GM12878 (cell line): ENCODE measurements around the gene RECQL5. TPM values are rescaled to one million over a fixed set of nuclear protein-coding genes. Genes with fewer than 3 reads are reported as not detected.

Source experiments
- ATAC-seq: fragments of 200-7000 bp; cut with Tn5 transposase; 3 replicates; pipeline ENCODE4 v1.9.1; 2020; ENCODE audit warnings: mild to moderate bottlenecking, moderate library complexity
- BruUV-seq: library from RNA; stranded (reverse); fragments of 400-500 nt; replicated peaks from 2 replicates; lab custom pipeline; 2021; lab: Mats Ljungman, UMichigan
- CTCF ChIA-PET: fragments of 300-600 bp; sonication (Branson Sonifier 250); formaldehyde crosslinking; extraction: SDS; loops from one replicate; lab custom pipeline; 2021; ENCODE audit warnings: inconsistent platforms; lab: Yijun Ruan, JAX
- POLR2A ChIA-PET: fragments of 350-600 bp; formaldehyde crosslinking; extraction: SDS; loops from one replicate; lab custom pipeline; 2021; ENCODE audit warnings: inconsistent platforms; lab: Charles Lee
- RAD21 ChIA-PET: fragments of 300-600 bp; sonication (Branson Sonifier 250); formaldehyde crosslinking; loops from one replicate; lab custom pipeline; 2023; ENCODE audit warnings: antibody characterized with exemption; ENCODE audit not compliant: unreplicated experiment; lab: Charles Lee
- SMC1A ChIA-PET: fragments of 300-600 bp; sonication (Branson Sonifier 250); formaldehyde crosslinking; loops from one replicate; lab custom pipeline; 2023; ENCODE audit not compliant: unreplicated experiment, uncharacterized antibody; lab: Charles Lee
- DNase-seq: peaks from one replicate; pipeline ENCODE4 v3.0.0-alpha.2; 2011; ENCODE audit warnings: low read depth, low spot score
- FAIRE-seq: peaks from 3 replicates; lab custom pipeline; 2011; peaks lifted over from hg19 to GRCh38; lab: Jason Lieb, UNC
- H2AFZ ChIP-seq: 2 replicates; pipeline ENCODE4 v1.6.0; 2011; ENCODE audit warnings: low read depth, low read length, control low read depth; ENCODE audit not compliant: control insufficient read depth
- H3K27ac ChIP-seq: 2 replicates; pipeline ENCODE4 v1.5.1; 2011; ENCODE audit warnings: control low read depth; ENCODE audit not compliant: control insufficient read depth, insufficient read depth
- H3K27me3 ChIP-seq, 2 experiments: replicated peaks in 1 of 2; 2 replicates each; pipeline versions ENCODE4 v1.6.0 to v1.6.1; 2011; ENCODE audit warnings: low read length in 1 of 2; ENCODE audit not compliant: control insufficient read depth in 2 of 2, insufficient read depth in 2 of 2
- H3K36me3 ChIP-seq, 2 experiments: 2 replicates each; pipeline ENCODE4 v1.5.1; 2011; ENCODE audit warnings: low read length in 1 of 2; ENCODE audit not compliant: control insufficient read depth in 2 of 2, insufficient read depth in 2 of 2
- H3K4me1 ChIP-seq: 2 replicates; pipeline ENCODE4 v1.6.1; 2011; ENCODE audit warnings: mild to moderate bottlenecking, low read length, moderate library complexity, mixed read lengths; ENCODE audit not compliant: control insufficient read depth, insufficient read depth
- H3K4me2 ChIP-seq: 2 replicates; pipeline ENCODE4 v1.6.0; 2011; ENCODE audit warnings: control low read depth; ENCODE audit not compliant: control insufficient read depth, insufficient read depth
- H3K4me3 ChIP-seq: fragments of 200-600 bp; sonication (generic); 2 replicates; pipeline ENCODE4 v1.5.1; 2016
- H3K79me2 ChIP-seq: 2 replicates; pipeline ENCODE4 v1.6.0; 2011; ENCODE audit warnings: low read length; ENCODE audit not compliant: control insufficient read depth, insufficient read depth
- H3K9ac ChIP-seq: 2 replicates; pipeline ENCODE4 v1.8.0; 2011; ENCODE audit warnings: low read length, control low read depth, mixed read lengths; ENCODE audit not compliant: control insufficient read depth, insufficient read depth
- H3K9me3 ChIP-seq: replicated peaks from 3 replicates; pipeline ENCODE4 v1.5.1; 2011; ENCODE audit warnings: mild to moderate bottlenecking, low read length; ENCODE audit not compliant: control insufficient read depth, insufficient read depth
- H4K20me1 ChIP-seq: 2 replicates; pipeline ENCODE4 v1.6.0; 2011; ENCODE audit not compliant: control insufficient read depth, insufficient read depth
- ATF7 ChIP-seq: fragments of 450-650 bp; IDR thresholded peaks from 2 replicates; pipeline ENCODE4 v1.6.1; 2016; ENCODE audit warnings: low read depth, mild to moderate bottlenecking
- BACH1 ChIP-seq: fragments of 450-650 bp; IDR thresholded peaks from 2 replicates; pipeline ENCODE4 v1.6.1; 2017; ENCODE audit warnings: mild to moderate bottlenecking, borderline replicate concordance
- CBX5 ChIP-seq: sonication (generic); IDR thresholded peaks from 2 replicates; pipeline ENCODE4 v1.6.1; 2016; ENCODE audit warnings: low read depth, moderate library complexity, mild to moderate bottlenecking, inconsistent platforms
- CREM ChIP-seq: IDR thresholded peaks from 2 replicates; pipeline ENCODE4 v1.6.1; 2014; ENCODE audit warnings: antibody characterized with exemption, low read depth
- FOXK2 ChIP-seq: fragments of 450-650 bp; IDR thresholded peaks from 2 replicates; pipeline ENCODE4 v1.6.1; 2017; ENCODE audit warnings: mild to moderate bottlenecking, moderate library complexity
- NFIC ChIP-seq: IDR thresholded peaks from 2 replicates; pipeline ENCODE4 v1.6.1; 2012; ENCODE audit warnings: low read depth, mild to moderate bottlenecking, inconsistent platforms, low read length, moderate library complexity
- RAD51 ChIP-seq: fragments of 450-650 bp; IDR thresholded peaks from 2 replicates; pipeline ENCODE4 v1.6.1; 2016; ENCODE audit warnings: moderate library complexity, mild to moderate bottlenecking, inconsistent platforms
- SP1 ChIP-seq: IDR thresholded peaks from one replicate; pipeline ENCODE4 v1.6.1; 2011; ENCODE audit warnings: low read depth, low read length
- TARDBP ChIP-seq: IDR thresholded peaks from 2 replicates; pipeline ENCODE4 v1.6.1; 2016; ENCODE audit warnings: borderline replicate concordance
- ZNF207 ChIP-seq: fragments of 450-650 bp; IDR thresholded peaks from 2 replicates; pipeline ENCODE4 v1.6.1; 2014; ENCODE audit warnings: antibody characterized with exemption, mild to moderate bottlenecking, borderline replicate concordance
- ZZZ3 ChIP-seq: IDR thresholded peaks from 2 replicates; pipeline ENCODE4 v1.6.1; 2011; ENCODE audit warnings: low read depth; ENCODE audit not compliant: control insufficient read depth, insufficient read length
- WGBS: methylation state at CpG from one replicate; pipeline ENCODE4 v1.1.6; 2016; ENCODE audit warnings: low lambda C conversion rate; ENCODE audit not compliant: insufficient replicate concordance, insufficient coverage; ENCODE audit errors: missing lambda C conversion rate; 5-methylcytosine and 5-hydroxymethylcytosine counted together
- in situ Hi-C: fragments of 300-500 bp; cut with MboI; formaldehyde crosslinking; loops from 9 replicates; pipeline ENCODE4 v1.14.3; 2018; ENCODE audit warnings: mixed read lengths
- intact Hi-C: fragments of 100-400 bp; cut with micrococcal nuclease; formaldehyde crosslinking; loops from one replicate; pipeline ENCODE4 v1.14.2; 2022; ENCODE audit not compliant: unreplicated experiment
- polyA plus RNA-seq, 11 experiments: library from polyadenylated mRNA; depleted of rRNA in 4 of 11; unstranded in 6 of 11; stranded (reverse) in 5 of 11; fragments of >200 nt; fragmentation: Nextera tagmentation in 4 of 11; fragmentation: Illumina TruSeq in 1 of 11; extraction: Ambion mirVana in 4 of 11; extraction: Trizol in 1 of 11; gene quantifications; 1 replicate in 1 of 11; 2 replicates in 10 of 11; pipeline versions ENCODE4 v1.2.1 to v1.2.3, GENCODE V29; 2011 to 2016; ENCODE audit warnings: inconsistent platforms in 2 of 11, missing spikeins in 2 of 11, low read depth in 1 of 11
- total RNA-seq, 4 experiments: library from RNA; depleted of rRNA in 3 of 4; stranded (reverse); fragments of >200 nt in 3 of 4; fragmentation: Illumina TruSeq in 1 of 4; extraction: Trizol in 1 of 4; gene quantifications; 2 replicates each; pipeline versions ENCODE4 v1.2.1 to v1.2.3, GENCODE V29; 2013 to 2021
- TF ChIP-seq, protein P1 (sequence below): fragments of 450-650 bp; conservative IDR thresholded peaks from 2 replicates; pipeline ENCODE4 v1.6.1; 2017; ENCODE audit warnings: mild to moderate bottlenecking, moderate library complexity
- TF ChIP-seq, protein P2 (sequence below): fragments of 450-650 bp; IDR thresholded peaks from 2 replicates; pipeline ENCODE4 v1.6.1; 2017; ENCODE audit warnings: borderline replicate concordance

Gene RECQL5
- total and polyA plus RNA-seq, 10 of the 15 experiments (the other 5 are each of a cell fraction or from before 2014, with no cell fraction given) = 3.6 to 30.6 (median 20.1) TPM

- H2AFZ ChIP-seq = no peak overlapping the region
- ChIA-PET SMC1A (interaction anchor here (0.5 kb wide), 1 partner anchor 53 kb away, joined by 3 read pairs; no protein-coding TSS in a partner anchor), CTCF (interaction anchor here (0.6 to 13.0 kb wide), 5 partner anchors 25 to 119 kb away, joined by 3 to 349 read pairs (median 4); a partner anchor contains a TSS), POLR2A (no interaction called here), RAD21 (interaction anchor here (6.3 kb wide), 1 partner anchor 120 kb away, joined by 148 read pairs; no protein-coding TSS in a partner anchor)
- no TSS peak for BruUV-seq
- H3K4me3 ChIP-seq = no peak overlapping the region
- H3K36me3 ChIP-seq = peaks cover 0 to 2% of the 10 kb centered on the region in 2 experiments; a peak in 2 of 4 replicates
- no peaks in the 10 kb centered on the region for H3K9me3 ChIP-seq
- H3K4me2 ChIP-seq = no peak overlapping the region
- DNase-seq = no peak
- H4K20me1 ChIP-seq = no peaks in the 10 kb centered on the region
- no peak for ATAC-seq
- peaks cover 4% of the 10 kb centered on the region for H3K4me1 ChIP-seq
- in situ Hi-C loops (no loop called here), intact Hi-C loops (no loop called here)
- no peaks in the 10 kb centered on the region for H3K79me2 ChIP-seq
- TF ChIP-seq, protein P1, sequence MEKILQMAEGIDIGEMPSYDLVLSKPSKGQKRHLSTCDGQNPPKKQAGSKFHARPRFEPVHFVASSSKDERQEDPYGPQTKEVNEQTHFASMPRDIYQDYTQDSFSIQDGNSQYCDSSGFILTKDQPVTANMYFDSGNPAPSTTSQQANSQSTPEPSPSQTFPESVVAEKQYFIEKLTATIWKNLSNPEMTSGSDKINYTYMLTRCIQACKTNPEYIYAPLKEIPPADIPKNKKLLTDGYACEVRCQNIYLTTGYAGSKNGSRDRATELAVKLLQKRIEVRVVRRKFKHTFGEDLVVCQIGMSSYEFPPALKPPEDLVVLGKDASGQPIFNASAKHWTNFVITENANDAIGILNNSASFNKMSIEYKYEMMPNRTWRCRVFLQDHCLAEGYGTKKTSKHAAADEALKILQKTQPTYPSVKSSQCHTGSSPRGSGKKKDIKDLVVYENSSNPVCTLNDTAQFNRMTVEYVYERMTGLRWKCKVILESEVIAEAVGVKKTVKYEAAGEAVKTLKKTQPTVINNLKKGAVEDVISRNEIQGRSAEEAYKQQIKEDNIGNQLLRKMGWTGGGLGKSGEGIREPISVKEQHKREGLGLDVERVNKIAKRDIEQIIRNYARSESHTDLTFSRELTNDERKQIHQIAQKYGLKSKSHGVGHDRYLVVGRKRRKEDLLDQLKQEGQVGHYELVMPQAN = no peak
- TF ChIP-seq NFIC = no peak
- TF ChIP-seq, protein P2, sequence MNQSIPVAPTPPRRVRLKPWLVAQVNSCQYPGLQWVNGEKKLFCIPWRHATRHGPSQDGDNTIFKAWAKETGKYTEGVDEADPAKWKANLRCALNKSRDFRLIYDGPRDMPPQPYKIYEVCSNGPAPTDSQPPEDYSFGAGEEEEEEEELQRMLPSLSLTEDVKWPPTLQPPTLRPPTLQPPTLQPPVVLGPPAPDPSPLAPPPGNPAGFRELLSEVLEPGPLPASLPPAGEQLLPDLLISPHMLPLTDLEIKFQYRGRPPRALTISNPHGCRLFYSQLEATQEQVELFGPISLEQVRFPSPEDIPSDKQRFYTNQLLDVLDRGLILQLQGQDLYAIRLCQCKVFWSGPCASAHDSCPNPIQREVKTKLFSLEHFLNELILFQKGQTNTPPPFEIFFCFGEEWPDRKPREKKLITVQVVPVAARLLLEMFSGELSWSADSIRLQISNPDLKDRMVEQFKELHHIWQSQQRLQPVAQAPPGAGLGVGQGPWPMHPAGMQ = no peak
- no peak for TF ChIP-seq CREM
- no peak for TF ChIP-seq BACH1
- no peak for TF ChIP-seq RAD51
- no peak for TF ChIP-seq CBX5
- TF ChIP-seq ATF7 = no peak
- no peak for TF ChIP-seq SP1
- TF ChIP-seq TARDBP = no peak
- no peak for TF ChIP-seq FOXK2
- no peak for TF ChIP-seq ZZZ3
- TF ChIP-seq ZNF207 = no peak
- H3K9ac ChIP-seq = no peak overlapping the region
- WGBS = 80% methylated on average over 6 of the region's 6 CpGs
- no peak for FAIRE-seq
- no peaks in the 10 kb centered on the region for H3K27me3 ChIP-seq
- H3K27ac ChIP-seq = no peak overlapping the region
These were observed 38.5 kb downstream of the RECQL5 start for GRCh38 chr17:75628425-75628824.
